Tibial nerve (tissue), 4 donors: ENCODE results near the gene RSPH1.

Experiments used
- EP300 ChIP-seq, 2 donors: sonication (generic); formaldehyde crosslinking; IDR thresholded peaks; one replicate each; pipeline ENCODE4 v1.6.1; 2017; ENCODE audit warnings: antibody characterized with exemption in 2 of 2, mild to moderate bottlenecking in 1 of 2
- POLR2A ChIP-seq, 2 donors: fragments of 450-650 bp; IDR thresholded peaks; one replicate each; pipeline ENCODE4 v1.6.1; 2017; ENCODE audit warnings: antibody characterized with exemption in 2 of 2, mild to moderate bottlenecking in 2 of 2, moderate library complexity in 2 of 2
- TF ChIP-seq, protein P1 (sequence below), 5 experiments: fragments of 200-600 bp in 3 of 5; fragments of 450-650 bp in 2 of 5; sonication (generic) in 3 of 5; IDR thresholded peaks; one replicate each; pipeline ENCODE4 v1.5.1; 2016 to 2019; ENCODE audit warnings: antibody characterized with exemption in 5 of 5, mild to moderate bottlenecking in 3 of 5, moderate library complexity in 2 of 5

DNA sequence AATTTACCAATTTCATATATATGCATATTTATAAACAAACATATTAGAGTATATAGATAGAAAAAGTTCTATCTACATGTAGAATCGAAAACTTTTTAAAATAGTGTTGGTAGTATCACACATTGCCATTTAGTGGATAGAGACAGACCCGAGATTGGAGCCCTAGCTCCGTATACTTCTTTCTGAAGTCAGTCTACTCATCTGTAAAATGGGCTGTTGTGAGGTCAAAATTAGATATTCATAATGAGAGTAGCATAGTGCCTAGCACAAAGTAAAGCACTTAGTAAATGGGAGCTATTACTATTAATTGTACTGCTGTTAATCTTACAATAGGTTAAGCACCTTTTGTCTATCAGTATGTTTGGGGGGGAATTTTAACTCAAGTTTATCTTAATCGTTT is 4.2 kb upstream of the RSPH1 start:
- TF ChIP-seq, protein P1, sequence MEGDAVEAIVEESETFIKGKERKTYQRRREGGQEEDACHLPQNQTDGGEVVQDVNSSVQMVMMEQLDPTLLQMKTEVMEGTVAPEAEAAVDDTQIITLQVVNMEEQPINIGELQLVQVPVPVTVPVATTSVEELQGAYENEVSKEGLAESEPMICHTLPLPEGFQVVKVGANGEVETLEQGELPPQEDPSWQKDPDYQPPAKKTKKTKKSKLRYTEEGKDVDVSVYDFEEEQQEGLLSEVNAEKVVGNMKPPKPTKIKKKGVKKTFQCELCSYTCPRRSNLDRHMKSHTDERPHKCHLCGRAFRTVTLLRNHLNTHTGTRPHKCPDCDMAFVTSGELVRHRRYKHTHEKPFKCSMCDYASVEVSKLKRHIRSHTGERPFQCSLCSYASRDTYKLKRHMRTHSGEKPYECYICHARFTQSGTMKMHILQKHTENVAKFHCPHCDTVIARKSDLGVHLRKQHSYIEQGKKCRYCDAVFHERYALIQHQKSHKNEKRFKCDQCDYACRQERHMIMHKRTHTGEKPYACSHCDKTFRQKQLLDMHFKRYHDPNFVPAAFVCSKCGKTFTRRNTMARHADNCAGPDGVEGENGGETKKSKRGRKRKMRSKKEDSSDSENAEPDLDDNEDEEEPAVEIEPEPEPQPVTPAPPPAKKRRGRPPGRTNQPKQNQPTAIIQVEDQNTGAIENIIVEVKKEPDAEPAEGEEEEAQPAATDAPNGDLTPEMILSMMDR (IDR thresholded peaks at IDR 0.05), result no peak
- TF ChIP-seq EP300 (IDR thresholded peaks at IDR 0.05) (no peak), POLR2A (IDR thresholded peaks at IDR 0.05) (no peak)
